Hippocampal formation (tissue), 2 donors: ENCODE measurements around the gene TOM1.

Source experiments
- DNase-seq, 2 donors: peaks; one replicate each; lab custom pipeline; 2025; lab: John Stamatoyannopoulos, UW

Gene TOM1

DNA sequence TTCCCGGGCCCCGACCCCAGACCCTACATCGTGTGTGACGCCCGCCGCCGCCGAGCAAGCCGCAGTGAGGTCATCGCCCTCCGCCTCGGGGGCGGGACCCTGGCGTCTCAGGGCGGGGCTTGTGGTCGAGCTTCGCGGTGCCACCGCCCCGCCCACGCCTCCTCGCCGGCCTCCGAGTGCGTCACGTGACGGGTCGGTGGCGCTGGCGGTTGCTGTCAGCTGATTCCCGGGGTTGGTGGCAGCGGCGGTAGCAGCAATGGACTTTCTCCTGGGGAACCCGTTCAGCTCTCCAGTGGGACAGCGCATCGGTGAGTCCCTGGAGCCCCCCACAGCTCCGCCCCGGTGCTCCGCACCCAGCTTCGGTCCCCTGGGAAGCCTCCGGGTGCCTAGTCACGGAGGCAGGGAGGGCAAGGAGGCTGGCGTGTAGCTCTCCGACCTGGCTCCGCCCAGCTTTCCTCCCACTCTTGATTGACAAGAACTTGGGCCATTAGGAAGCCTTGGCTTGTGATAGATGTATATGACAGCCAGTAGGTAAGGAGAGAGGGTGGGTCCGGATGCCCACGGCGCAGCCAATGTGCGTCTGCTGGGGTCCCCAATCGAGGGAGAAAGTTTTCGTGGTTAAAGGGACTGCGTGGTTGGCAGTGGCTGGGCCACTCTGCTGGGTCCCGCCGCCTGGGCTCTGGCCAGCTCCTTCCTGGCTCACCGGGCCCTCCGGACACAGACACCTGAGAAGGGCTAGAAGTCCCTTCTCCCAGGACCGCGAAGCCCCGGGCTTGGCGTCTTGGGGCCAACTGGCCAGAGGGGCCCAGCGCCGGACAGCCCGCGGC, at the start of gene TOM1:
TOM1 (plus strand) TSS at position 222 of the 827 bp plus-strand sequence; CDS start at position 257, 35 bp downstream.
- DNase-seq = peak; percentile 96 to 99

DNA sequence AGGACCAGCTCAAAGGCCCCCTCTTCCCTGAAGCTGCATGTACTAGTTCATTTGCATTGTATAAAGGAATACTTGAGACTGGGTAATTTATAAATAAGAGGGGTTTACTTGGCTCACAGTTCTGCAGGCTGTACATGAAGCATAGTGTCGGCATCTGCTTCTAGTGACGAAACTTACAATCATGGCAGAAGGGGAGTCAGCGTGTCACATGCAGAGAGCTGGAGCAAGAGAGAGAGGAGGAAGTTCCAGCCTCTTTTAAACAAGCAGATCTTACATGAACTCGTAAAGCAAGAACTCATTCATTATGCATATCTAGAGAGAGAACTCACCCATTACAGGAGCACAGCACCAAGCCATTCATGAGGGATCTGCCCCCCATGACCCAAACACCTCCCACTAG, 49.5 kb upstream of the TOM1 start:
- no peak for DNase-seq

DNA sequence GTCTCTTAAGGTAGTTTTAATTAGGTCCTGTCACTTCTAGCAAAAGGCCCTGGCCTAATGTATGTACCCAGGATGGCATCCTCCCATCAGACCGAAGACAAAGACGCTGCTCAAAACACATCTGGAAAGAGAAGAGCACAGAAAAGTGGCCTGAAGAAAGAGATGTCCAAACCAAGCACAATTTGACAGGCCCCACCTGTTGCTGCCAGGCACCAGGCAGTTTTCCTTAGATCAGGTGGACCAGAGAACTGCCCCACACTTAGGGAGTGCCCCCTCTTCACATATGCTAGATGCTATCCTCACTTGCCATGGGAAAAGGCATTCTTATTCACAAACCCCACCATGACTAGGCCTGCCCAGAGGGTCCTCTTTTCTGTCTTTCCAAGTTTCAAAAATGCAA, 45.7 kb upstream of the TOM1 start:
- DNase-seq = no peak

DNA sequence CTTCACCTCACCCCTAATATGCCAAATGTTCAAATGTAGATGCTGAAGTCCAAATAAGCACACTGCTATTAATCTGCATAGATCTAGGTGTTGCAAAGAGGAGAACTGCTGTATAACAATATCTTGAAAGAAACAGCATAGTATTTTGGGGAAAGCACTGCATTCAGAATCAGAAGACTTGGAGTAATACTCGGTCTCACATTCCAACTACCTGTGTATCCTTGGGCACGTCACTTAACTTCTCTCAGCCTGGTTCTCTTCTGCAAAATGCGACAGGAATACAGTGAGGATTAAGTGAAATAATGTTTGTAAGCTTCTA, 42.7 kb upstream of the TOM1 start:
- DNase-seq = no peak

DNA sequence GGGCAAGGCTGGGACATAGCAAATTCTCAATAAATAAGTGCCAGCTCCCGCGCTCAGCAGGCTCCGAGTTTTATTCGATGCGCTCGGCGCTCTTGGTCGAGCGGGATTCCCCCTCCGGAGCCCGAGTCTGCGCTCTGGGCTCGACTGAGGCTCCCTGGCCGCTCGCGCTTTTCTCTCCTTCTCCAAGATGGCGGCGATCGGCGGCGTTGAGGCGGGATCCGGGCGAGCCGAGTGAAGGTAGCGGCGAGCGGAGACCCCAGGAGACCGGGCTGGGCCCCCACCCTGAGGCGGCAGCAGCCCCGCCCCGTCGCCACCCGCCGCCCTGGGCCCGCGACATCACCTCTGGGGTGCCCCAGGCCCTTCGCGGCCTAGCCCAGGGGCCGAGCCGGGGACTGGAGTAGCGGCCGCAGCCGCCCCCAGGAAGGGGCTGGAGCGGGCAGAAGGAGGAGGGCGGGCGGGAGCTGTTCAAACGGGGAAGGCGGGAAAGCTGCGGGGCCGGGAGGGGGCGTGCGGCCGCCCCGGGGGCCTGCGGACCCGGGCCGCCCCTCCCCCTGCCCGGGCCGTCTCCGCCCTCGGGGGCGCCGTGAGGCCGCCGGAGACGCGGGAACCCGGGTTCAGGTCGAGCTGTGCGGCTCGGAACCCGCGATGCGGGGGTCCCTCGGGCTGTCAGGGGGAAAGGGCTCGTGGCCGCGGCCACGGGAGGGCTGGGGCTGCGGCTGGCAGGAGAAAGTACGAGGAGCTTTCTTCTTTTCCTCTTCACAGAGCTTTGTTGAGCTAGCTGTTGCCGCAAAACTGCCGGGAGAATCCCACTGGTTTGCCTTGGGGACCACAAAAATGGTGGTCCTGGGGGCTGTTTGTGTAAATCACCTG, 42.1 kb upstream of the TOM1 start, which contains the start of gene HMGXB4:
HMGXB4 (plus strand) TSS at position 173 of the 870 bp plus-strand sequence. CDS start 4,898 bp downstream, outside the sequence.
- DNase-seq = peak; percentile 84 to 87

DNA sequence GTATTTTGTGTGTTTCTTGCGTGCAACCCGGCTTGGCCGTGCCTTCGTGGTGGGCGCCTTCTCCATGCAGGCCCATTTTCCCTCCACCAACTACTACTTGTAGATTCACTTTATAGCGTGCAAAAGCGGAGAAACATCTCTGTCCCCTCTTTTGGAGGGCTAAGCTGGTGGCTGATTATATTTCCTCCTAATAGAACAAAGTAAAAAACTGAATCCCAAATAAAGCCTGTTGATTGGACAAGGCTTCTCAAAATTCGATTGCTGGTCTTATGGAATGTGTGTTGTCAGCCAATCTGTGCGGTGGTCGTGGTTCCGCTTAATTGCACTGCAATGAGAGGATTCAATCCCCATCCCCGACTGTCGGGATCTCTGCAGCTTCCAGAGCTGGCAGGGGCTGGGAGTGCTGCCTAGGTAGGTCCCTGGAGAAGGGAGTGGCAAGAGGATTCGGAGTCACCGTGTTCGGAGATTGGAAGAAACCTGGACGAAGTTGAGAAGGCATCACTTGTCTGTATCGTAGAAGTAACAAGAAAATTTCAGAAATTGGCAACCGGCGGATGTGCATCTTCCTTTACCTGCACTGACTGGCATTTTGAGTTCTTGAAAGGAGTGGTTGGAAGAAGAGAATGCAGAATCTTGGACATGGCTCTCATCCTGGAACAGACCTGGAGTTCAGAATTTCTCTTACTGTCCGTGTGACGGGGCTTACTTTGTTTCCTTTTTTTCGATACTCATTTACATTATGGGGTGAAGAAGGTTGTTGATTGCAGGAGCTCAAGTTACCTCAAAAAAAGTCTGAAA, 41.3 kb upstream of the TOM1 start:
- no peak for DNase-seq

DNA sequence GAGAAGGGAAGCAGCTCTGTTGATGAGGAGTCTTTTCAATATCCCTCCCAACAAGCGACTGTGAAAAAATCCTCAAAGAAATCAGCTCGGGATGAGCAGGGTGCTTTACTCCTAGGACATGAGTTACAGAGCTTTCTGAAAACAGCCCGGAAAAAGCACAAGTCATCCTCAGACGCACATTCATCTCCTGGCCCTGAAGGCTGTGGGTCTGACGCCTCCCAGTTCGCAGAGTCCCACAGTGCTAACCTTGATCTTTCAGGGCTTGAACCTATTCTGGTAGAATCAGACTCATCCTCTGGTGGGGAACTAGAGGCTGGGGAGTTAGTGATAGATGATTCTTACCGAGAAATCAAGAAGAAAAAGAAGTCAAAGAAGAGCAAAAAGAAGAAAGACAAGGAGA, 34.7 kb upstream of the TOM1 start:
- DNase-seq = no peak

DNA sequence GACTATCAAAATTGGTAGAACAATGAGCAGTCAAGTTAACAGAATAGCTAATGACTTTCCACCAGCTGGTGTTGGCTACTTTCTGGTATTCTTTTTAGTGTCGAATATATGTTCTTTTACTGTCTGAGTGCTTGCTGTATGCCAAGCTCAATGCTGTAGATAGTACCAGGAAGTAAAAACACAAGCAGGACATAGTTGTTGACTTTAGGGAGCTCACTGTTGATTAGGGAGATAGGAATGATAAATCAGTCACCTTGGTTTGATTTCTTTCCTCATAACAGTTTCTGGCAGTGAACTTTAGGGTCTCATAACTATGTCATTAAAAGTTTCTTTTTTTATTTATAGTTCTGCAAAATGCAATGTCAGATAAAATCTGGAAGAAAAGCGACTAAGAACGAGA, 33.4 kb upstream of the TOM1 start:
- no peak for DNase-seq

DNA sequence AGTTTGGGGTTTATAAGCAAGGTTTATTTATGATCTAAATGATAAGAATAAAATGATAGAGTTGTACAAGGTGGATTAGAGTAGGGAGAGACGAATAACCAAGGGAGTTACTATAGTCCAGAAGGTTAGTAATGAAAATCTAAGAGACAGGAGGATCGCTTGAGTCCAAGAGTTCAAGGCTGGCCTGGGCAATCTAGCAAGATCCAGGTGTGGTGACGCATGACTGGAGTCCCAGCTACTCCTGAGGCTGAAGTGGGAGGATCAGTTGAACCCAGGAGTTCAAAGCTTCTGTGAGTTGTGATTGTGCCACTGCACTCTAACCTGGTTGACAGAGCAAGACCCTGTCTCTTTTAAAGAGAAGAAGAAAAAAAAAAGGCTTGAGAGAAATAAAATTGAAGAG, 30.1 kb upstream of the TOM1 start:
- DNase-seq = no peak

DNA sequence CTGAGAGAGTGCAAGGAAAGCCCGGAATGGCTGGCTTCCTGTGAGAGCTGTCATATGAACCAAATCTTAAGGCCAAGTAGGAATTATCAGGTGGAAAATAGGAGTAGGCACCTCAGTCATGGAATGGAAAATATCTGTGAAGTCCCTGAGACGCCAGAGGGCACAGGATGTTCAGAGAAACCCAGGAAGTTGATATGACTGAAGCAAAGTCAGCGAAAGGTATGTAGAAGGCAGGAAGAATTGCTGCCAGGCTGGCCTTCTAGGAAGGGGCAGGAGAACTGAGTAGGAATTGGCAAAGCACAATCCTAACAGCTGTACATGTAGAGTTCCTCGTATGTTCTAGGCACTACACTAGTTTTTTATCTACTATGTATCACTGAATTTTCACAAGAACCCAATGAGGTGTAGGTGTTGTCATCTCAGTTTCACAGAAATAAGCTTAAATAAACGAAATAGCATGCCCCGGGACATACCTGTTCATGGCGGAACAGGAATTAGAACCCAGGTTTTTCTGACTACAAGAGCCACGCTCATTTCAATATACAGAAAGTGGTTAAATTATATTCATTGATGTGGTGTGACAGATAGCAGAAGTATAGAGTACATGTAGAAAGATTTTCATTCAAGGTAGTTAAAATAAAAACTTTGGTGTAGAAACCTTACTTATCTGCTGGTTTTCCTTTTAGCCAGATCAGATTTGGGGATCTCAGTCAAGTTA, 25.4 kb upstream of the TOM1 start:
- no peak for DNase-seq

DNA sequence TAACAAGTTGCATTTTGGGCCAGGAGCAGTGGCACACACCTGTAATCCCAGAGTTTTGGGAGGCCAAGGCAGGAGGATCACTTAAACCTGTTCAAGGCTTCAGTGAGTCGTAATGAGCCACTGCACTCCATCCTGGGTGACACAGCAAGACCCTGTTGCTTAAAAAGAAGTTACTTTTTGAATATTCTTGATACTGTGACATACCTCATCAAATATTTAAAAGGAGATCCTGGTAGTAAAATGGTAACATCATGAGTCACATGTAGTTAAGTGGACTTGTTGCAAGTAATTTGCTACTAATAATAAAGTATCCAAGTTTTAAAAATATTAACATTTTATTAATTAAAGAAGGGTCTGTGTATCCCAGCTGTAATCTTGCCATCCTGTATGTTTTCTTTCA, 24.1 kb upstream of the TOM1 start:
- DNase-seq = no peak

DNA sequence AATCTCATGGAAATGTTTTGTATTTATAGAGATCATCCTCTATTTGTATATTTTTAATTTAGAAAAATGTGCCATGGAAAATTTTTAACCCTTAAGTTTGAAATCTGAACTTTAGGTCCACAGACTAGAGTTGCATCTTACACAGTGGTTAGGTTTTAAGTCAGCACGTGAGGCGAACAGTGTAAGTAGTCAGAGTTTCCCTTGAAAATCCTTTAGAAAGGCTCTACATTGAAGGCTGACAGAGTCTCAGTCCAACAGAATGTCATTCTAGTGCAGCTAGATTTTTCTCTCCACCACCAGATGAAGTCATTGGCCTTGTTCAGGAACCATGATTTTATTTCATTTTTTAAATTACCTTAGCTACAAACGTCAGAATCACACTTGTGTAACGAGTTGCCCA, 23.7 kb upstream of the TOM1 start:
- DNase-seq = no peak

DNA sequence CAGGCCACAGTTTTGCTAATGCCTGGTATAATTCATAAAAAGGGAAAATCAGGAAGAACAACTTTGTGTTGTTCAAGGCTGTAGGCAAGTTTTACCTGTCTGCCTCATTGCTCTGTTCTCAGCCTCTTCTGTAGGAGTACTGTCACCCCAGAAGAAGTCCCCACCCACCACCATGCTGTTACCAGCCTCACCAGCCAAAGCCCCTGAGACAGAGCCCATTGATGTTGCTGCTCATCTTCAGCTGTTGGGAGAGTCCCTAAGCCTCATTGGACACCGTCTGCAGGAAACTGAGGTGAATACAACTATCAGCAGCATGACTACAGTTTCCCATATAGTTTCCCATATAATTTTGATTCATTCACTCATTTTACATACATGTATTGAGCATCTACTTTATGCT, 11.6 kb upstream of the TOM1 start:
- DNase-seq = no peak

DNA sequence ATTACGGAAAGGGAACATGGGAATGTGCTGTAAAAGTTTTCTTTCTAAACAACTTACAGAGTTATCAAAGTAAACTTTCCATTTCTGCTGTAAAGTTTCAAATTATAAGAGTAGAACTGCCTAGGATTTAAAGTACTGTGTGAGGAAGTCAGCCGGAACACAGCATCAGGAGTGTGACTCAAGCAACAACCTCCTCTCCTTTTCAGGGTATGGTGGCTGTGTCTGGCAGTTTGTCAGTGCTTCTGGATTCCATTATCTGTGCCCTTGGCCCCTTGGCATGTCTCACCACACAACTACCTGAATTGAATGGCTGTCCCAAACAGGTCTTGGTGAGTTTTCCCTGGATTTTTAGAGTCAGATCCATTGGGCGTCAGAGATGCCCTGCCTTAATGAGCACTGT, 6.9 kb upstream of the TOM1 start:
- DNase-seq = no peak

DNA sequence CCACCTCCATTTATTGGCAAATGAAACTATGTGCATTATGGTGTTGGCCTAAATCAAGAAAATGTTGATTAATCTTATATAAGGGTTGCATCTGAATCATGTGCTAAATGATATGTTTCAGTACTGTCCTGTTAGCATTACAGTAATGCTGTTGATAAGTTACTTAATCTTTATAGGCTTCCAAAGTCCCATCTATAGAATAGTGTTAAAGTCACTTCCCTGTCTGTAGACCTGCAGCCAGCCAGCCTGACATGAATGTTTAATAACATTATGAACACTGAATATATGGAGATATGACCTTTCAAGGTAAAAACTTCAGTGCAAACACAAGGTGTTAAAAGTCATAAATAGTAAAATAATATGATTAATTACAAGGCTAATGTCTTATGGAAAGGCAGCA, 3.6 kb upstream of the TOM1 start:
- DNase-seq = no peak

DNA sequence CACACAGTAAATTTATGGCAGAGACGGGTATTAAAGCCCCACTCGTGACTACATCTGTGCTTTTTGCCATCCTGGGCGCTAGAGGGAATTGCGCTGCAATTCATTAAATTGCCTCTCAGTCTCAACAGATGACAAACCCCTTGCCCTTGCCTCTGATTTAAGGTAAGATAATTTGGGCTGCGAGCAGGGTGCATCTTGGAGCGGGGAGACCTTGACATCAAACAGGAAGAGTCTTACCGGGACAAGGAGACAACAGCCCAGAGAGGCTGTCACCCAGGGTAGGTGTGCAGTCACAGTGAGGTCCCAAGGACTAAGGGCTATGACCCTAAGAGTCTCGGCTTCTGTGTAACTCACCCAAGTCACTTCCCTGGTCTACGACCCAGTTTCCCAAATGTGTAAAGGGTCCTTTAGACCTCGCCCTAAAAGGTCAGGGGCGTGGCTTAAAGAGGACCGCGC, 449 bp upstream of the TOM1 start:
- DNase-seq = peak in 1 of 2 donors; percentile 14

DNA sequence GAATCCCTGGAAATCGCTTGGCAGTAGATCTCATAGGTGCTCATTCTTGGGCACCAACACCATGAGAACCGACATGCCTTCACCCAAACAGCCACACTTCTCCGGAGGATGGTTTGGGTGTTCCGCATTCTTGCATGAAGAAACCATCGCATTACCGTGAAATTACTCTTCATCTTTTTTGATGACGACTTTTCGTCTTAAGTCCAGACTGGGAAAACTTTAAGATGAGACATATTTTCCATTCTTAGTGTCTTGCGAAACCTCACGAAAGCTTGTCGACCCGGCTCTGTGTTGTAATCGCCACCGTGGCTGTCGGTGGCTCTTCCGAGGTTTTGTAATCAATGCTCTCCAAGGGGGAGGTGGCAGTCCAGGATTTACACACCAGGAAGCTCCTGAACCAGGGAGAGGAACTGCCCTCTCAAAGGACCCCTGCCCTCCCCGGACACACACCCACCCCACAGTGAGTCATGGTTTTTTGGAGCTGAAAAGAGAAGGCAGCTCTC, 1.7 kb downstream of the TOM1 start:
- DNase-seq = no peak

DNA sequence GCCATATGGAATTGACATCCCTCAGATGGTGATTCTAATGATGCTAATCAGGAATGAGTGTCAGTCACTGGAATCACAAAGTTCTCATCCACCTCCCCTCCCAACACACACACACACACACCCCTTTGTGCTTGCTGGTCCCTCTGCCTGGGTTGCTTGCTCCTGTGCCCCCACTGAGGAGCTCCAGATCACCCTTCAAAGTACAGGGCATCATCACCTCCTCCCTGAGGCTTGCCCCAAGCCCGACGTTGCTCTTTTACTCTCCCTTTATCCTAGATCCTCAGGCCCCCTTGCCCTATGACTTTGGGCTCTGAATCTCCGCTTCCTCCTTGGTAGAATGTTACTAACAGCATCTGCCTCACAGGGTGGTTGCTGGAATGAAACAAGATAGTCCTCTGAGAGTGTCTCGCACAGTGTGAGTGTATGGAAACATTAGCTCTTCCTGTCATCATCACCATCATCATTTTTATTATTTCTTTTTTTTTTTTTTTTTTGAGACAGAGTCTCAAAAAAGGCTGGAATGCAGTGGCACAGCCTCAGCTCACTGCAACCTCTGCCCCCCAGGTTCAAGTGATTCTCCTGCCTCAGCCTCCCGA, 3.4 kb downstream of the TOM1 start:
- no peak for DNase-seq

DNA sequence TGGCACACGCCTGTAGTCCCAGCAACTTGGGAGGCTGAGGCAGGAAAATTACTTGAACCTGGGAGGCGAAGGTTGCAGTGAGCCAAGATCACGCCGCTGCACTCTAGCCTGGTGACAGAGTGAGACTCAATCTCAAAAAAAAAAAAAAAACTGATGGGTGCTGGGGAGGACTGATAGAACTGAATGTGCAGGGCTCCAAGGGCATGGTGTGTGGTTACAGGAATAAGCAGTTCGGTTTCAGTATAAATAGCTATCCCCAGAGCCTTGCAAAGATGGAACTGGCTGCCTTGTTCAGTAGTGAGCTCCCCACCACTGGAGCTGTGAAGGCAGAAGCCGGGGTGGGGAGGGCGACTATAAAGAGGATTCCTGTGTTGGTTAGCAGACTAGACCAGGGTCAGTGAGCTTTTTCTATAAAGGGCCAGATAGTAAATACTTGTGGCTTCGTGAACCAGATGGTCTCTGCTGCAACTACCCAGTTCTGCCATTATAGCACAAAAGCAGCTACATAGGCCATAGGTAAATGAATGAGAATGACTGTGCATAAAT, 5.9 kb downstream of the TOM1 start:
- DNase-seq = no peak

DNA sequence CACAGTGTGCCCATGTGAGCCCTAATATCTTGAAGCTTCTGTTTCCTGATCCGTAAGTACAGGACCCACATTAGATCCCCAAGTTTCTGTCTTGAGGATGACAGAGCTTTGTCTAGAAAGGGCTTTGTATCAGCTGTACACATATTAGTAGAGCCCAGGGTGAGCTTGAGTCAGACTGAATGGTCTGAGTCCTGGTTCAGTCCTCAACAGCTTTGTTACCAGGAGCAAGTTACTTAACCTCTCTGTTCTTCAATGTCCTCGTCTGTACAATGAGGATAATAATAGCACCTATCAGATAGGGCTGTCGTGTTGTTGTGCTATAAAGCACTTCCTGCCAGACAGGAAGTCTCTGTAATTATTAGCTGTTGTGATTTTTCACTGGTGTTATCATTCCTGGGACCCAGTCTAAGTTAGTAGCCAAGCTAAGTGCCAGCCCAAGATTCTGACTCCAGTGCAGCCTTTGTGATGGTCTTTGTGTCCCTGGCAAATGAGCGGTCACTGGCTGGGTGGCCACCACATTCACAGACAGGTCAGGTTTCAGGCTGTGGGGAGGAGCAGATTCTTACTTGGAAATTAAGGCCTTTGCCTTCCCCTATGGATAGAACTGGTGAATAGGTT, 6.8 kb downstream of the TOM1 start:
- DNase-seq = no peak
